NCI-H2227 (cell line): ENCODE data around the gene BICRA.

Experiments
- DNase-seq: peaks from one replicate; lab custom pipeline; 2025; ENCODE audit not compliant: unreplicated experiment; lab: John Stamatoyannopoulos, UW

The BICRA gene

DNA sequence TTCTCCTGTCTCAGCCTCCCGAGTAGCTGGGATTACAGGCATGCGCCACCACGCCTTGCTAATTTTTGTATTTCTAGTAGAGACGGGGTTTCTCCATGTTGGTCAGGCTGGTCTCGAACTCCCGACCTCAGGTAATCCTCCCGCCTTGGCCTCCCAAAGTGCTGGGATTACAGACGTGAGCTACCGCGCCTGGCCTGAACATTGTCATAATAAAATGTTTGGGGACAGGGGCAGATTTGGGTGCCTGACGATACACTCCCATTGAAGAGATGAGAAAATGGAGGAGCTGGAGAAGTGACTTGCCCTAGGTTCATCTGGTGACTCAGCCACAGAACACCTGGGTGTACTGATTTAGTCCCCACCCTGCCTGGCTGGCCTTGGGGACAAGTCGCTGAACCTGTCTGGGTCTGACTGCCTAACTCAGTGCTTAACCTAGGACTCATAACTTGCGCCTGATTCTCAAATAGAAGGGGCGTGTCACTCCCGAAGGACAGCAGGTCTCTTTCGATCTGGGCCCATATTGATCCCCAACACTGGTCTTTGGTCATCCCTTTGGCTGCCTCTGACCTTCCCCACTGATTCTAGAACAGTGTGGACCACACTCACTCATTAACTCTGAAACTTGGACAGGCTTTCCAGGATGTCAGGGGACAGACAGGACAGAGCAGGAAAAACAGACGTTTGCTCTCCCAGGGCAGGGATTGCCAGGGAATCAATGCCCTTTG is 7.6 kb upstream of the BICRA start:
- DNase-seq, result no peak

DNA sequence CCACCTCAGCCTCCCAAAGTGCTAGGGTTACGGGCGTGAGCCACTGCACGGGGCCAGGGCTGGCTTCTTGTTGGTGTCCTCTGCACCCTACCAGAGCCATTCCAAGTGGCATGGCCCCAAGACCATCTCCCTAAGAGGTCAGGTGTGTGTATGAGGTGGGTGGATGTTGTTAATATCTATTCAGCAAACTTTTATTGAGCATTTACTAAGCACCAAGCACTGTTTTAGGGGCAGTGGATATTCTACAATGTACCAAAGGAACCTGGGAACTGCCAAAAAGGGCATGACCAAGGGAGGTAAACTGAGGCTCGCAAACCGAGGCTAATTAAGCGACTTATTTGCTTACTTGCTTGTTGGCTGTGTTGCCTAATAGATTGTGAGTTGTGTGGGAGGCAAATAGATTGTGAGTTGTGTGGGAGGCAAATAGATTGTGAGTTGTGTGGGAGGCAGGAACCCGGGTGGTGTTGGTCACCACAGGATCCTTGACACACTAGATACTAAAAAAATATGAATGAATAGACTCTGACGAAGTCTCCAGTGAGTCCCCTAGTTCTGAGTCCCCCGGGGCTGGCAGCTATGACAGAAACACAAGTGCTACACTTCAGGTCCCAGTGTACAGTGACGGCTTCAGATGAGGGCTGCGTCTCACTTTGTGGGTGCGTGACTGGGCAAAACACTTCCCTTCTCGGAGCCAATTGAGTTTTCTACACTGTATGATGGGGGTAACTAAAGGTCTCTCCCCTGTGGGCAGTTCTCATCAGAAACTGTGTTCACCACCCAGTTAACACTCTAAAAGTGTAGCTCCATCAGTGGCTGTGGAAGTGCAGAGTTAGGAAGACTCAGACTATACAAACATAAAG is 5.0 kb upstream of the BICRA start:
- DNase-seq, result no peak

DNA sequence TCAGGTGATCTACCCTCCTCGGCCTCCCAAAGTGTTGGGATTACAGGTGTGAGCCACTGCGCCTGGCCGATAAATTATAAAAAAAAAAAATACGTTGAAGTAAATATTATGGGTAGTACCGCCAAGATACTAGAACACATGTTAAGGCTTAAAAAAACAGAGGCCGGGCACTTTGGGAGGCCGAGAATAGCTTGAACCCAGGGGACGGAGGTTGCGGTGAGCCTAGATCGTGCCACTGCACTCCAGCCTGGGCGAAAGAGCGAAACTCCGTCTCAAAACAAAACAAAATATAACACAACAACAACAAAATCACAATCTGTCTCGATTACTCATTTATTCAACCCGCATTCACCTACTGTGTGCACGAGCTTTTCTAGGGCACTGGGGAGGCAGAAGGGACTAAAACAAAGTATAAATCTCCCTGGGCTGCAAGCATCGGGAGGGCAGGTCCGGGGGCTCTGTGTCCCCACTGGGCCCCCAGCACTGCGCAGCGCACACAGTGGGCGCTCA is 1.3 kb upstream of the BICRA start:
- no peak for DNase-seq

DNA sequence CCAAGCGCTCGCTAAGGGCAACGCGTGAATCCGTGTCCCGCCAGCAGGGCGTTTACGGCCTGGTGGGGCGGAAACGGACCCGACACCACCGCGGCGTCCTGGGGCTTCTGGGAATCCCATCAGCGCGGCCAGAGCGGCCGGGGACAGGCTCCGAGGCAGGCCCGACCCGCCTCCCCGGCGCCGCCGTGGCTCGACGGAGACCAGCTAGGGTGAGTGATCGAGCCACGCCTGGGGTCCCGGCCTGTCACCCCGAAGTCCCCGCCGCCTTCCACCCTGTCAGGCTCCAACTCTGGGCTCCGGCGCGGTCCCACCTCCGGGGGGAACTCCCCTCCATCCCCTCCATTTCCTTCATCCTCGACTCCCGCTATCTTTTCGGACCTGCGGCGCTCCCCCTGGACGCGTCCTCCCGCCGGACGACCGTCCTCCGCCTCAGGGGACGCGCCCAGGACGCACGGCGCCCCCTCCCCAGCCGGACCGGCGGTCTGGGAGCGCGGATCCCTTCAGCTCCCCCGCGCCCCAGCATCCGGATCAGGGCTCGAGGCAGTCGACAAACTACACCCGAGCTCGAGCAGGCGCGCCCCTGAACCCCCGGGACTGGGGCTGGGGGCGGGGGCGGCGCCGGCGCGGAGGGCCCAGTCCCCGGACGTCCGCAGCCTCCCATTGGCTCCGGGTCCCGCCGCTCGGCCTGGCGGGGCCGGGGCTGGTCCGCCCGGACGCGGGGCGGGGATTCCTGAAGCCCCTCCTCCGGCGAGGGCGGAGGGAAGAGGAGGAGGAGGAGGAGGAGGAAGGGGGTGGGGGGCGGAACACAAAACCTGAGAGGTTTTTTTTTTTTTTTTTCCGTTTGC is 638 bp upstream of the BICRA start:
- peak; percentile 92 for DNase-seq

DNA sequence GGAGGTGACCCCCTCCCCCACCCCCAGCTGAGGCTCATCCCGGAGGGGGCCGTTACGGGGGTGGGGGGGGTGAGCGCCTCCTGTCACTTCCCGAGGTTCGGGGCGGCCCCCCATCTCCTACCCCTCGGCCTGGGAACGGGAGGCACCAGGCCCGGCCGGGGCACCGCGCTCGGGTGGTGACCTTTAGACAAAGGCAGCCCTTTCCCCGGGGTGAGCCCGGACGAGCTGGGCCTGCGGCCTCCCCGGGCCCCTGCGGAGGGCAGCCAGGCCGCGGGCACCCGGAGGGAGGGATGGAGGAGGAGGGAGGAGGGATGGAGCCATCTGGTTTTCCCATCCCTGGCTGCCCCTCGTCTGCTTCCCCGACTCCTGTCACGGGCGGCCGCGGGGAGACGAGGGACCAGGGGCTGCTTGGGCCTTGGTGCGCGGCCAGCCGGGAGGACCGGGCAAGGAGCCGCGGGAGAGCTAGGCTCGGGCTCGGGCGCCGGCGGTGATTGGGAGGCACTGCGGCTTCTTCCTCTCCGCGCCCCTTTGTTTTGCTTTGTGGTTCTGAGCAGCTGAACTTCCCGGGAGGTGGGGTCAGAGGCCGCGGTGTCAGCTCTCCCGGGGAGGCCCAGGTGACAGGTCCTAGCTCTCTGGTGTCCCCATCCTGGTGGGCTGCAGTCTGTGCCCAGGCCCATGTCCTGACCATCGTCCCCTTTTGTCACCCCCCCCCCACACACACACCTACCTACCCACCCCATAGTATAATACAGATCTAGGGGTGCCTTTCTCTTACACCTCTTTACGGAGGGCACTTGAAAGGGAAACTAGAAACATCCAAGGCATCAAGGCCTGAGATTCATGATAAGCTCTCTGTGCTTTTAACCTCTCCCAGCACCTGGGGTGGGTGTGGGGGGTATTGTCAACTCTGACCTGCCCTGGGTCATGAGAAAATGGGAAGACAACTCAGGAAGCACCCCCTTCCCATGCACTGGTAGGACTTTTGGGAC is 1.3 kb downstream of the BICRA start:
- peak; percentile 15 for DNase-seq

DNA sequence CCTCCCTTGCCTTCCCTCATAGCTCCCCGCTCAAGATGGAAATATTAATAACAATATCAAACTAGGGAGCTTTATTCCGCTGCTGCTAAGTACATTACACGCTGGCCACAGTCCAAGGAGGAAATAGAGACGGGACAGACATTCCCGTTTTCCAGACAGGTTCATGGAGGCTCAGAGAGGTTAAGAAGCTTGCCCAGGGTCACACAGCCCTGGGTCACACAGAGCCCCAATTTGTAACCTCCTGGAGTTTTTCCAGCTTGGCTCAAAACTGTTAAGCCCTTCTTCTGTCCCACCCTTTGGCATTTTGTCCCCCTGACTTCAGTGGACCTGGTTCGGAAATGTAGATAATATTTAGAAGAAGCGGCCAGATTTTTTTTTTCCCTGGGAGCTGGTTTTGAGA is 2.0 kb downstream of the BICRA start:
- DNase-seq, result no peak

DNA sequence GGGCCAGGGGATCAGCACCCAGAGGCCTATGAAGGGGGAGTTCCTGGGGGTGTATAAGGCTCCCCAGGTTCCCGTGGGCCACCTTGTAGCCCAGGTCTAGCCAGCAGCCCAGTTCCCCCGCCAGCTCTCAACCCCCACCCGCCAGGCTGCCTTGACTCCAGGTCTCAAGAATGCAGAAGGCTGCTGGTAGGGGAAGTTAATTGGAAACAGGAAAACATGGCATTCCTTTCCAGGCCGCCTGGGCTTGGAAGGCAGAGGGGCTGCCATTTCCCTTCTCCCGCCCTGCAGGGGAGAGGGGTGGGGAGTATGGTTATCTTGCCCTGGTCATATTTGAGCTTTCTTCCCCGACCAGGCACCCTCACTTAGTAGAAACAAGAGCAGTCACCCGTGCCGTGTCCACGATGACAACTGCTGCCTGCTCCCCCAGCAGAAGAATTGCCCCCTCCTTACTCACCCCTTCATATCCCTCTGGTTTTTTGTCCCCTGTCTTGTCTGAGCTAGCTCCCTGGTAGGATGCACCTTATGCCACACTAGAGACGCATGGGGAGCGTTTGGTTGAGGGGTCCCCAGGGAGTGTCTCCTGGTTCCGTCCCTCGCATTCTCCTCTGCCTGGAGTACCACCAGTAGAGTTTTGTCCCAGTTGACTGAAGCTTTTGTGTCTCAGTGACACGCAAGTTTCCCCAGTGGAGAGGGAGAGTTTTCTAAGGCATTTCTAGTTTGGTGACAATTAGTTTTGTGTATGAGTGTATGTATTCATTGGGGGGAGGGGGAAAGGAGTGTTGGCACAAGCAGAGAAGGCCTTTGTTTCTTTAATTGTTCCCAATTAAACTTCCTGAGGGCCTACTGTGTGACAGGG is 4.5 kb downstream of the BICRA start:
- no peak for DNase-seq

DNA sequence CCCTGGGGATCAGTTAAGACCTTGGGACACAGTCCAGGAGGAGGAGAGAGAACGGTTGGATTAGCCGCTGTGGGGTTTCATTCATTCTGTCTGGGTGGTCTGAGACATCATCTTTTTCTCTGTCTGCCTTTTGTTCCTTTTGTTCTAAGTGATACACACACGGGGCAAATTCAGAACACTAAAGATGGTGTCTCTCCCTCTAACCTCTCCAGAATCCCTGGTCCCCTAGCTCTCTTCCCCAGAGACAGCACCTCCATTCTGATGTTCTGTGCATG is 5.0 kb downstream of the BICRA start:
- no peak for DNase-seq

DNA sequence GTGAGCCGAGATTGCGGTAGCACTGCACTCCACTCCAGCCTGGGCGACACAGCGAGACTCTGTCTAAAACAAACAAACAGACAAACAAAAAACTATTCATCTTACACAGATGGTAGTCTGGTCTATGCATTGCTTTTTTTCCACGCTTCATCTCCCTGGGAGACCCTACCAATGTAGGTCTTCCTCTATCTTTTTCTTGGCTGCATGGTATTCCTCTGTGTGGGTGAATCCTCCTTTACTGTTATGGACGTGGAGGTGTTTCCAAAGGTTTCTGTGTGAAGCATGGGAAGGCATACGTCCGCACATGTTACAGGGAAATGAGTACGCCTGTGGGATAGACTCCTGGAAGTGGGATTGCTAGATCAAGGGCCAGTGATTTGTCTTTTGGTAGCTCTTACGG is 5.6 kb downstream of the BICRA start:
- no peak for DNase-seq

DNA sequence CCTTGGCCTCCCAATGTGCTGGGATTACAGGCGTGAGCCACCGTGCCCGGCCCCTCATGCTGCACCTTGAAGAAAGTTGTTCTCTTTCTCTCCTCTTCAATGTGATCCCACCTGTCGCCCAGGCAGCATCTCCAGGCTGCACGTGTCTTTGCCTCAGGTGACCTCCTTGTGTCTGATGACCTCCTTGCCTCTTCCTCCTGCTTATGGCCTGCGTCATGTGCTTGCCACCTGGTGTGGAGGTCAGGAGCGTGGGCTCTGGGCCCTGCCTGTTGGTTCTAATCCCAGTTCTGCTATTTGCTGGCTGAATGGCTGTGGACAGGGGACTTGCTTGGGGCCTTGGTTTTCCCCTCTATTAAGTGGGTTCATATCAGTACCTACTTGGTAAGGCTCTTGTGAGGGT is 6.3 kb downstream of the BICRA start:
- no peak for DNase-seq

DNA sequence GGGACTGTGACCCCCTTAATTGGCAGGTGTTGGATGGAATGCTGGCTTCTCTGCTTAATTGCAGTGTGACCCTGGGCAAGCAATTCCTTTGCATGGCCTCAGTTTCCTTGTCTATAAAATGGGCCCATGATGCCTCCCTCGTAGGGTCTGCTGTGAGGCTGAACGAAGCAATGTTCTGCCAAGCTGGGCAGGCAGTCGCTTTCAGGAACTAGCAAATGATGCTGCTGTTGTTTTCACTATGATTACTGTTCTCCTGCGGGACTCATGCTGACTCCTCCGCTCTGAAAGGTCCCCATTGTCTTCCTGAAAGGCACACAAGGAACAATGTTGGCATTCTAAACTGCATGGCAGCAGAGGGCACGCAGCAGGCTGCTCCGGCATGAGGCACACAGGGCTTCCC is 6.8 kb downstream of the BICRA start:
- DNase-seq, result no peak

DNA sequence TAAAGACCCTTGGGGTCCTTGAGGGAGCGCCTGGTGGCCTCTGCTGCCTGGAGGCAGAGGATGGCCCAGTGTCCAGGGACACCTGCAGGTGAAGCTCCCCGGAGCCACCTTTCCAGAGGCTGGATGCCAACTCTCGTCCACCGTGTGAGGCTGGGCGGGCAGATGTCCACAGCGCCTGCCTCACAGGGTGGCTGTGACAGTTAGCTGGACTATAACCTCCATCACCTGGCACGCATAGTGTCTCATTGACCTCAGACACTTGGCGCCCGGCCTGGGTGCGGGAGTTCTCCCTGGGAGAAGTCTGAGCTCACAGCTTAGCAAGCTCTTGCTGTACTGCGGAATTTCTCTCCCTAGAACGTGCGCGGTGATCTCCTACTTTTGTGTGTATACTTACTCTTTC is 9.8 kb downstream of the BICRA start:
- DNase-seq, result no peak

DNA sequence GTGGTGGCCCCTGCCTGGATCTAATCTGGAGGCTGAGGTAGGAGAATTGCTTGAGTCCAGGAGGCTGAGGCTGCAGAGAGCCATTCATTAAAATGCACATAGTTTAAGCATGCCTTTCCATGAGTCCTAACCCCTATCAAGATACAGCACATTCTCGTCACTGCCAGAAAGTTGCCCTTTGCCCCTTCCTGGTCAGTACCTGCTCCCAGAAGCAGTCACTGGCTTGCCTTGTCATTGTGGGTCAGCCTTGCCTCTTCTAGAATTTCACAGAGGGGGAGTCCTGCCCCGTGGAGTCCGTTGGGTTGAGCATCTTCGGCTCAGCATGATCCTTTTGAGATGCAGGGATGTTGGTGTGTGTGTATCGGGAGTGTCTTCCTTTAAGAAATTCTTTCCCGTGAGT is 10.8 kb downstream of the BICRA start:
- no peak for DNase-seq

DNA sequence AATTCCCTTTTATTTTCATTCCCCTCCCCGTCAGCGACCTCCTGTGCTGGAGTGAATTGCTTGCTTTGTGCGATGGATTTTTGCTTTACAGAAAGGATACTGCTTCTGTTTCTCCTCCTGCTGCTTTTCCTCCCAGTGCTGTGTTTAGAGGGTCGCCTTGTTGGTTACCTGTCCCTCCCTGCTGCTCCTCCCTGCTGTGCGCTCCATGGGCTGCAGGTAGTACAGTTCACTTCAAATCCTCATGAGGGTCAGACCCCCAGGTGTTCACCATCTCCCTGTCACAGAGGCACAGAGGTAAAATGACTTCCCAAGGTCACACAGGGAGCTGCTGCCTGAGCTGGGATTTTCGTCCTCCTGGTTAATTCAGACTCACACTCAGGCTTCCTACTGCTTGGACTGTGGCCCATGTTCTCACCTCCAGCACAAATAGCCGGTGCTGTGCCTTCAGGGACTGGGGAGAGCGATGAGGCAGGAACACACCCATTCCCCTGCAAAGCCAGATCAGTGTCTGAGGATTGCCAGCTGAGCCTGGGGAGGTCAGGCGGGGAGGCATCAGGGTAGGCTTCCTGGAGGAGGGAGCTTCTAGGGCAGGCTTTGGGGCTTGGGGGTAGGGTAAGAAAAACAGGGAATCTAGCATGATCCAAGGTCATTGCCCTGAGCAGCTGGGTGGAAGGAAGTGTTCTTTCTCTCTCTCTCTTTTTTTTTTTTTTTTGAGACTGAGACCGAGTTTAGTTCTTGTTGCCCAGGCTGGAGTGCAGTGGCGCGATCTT is 14.4 kb downstream of the BICRA start:
- no peak for DNase-seq

DNA sequence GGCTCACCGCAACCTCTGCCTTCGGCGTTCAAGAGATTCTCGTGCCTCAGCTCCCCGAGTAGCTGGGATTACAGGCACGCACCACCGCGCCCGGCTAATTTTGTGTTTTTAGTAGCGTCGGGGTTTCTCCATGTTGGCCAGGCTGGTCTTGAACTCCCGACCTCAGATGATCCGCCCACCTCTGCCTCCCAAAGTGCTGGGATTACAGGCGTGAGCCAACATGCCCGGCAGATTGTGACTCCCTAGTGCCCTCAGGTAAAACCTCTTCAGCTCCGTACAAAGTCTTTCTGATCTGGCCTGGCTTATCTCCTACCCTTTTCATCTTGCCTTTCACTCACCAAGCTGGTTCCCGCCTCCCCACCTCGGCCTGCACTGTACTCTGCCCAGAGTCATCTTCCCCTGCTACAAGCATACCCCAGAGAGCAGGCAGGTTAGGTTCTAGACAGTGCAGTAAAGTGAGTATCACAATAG is 15.0 kb downstream of the BICRA start:
- DNase-seq, result no peak

DNA sequence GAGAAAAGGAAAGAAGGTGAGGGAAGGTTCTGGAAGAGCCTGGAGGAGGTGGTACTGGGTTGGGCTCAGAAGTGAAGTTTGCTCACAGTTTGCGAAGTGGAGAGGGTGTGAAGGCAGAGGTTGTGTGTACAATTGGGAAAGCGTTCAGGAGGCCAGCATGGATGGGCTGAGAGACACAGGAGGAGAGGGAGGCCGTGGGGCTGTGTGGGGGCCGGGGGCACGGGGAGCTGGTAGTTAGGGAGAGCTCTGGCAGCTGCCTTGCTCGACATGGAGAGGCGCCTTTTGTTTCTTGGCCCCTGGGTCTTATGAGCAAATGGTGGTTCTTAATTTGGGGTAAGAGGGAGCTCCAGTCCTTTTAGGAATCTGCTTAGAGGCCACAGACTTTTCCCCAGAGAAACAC is 16.7 kb downstream of the BICRA start:
- no peak for DNase-seq

DNA sequence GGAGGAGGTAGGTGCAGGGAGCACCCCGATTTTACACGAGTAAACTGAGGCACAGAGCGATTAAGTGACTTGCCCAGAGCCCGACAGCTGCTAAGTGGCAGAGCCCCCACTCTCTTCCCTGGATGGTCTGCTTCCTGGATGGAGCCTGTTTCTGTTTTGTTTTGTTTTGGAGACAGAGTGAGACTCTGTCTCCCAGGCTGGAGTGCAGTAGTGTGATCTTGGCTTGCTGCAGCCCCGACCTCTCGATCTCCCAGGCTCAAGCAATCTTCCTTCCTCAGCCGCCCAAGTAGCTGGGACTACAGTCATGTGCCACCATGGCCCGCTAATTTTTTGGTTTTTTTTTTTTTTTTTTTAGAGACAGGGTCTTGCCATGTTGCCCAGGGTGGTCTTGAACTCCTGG is 17.3 kb downstream of the BICRA start:
- no peak for DNase-seq

DNA sequence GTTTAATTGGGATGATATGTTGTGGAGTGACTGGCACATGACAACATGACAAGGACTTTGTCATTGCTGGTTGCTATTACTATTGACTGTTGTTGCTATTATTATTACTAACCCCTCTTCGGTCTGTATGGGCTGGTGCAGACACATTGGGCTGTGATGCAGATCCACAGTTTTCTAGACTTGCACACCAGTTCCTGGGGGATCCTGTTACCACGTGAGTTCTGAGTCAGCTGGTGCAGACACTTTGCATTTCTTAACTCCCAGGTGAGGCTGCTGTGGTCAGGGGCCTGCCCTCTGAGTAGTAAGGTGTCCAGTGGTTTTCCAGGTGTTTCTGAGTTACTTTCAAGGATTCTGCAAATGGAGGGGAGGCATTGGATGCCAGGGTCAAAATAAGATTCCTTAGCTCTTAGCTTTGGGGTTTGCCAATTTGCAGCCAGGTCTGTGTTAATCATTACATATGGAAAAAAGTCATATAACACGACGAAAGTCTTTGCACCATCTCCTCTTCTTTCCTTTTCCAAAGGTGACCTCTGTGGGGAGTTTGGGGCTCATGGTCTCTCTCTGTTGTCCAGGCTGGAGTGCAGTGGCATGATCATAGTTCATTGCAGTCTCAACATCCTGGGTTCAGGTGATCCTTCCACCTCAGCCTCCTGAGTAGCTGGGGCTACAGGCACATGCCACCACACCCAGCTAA is 19.3 kb downstream of the BICRA start:
- no peak for DNase-seq
